Left lung (tissue), 10 donors: Measurements from ENCODE around the gene SLC35G1. TPM values are rescaled to one million over a fixed set of nuclear protein-coding genes. Genes with fewer than 3 reads are reported as not detected.

ENCODE experiments used
- ATAC-seq: fragments of 200-7000 bp; cut with Tn5 transposase; one replicate; pipeline ENCODE4 v1.9.1; 2020; ENCODE audit warnings: moderate library complexity
- DNase-seq, 4 donors: peaks; one replicate each; pipeline ENCODE4 v3.0.0-alpha.2; 2013 to 2020
- H3K27ac ChIP-seq, 2 donors: fragments of 200-600 bp; sonication (generic) in 1 of 2; one replicate each; pipeline versions ENCODE4 v1.5.0 to v1.8.0; 2020 to 2021
- H3K27me3 ChIP-seq, 2 donors: fragments of 200-600 bp; sonication (generic) in 1 of 2; one replicate each; pipeline versions ENCODE4 v1.5.0 to v1.8.0; 2020 to 2021
- H3K36me3 ChIP-seq, 2 donors: fragments of 200-600 bp; sonication (generic) in 1 of 2; one replicate each; pipeline versions ENCODE4 v1.5.0 to v1.8.0; 2020 to 2021
- H3K4me1 ChIP-seq, 2 donors: fragments of 200-600 bp; one replicate each; pipeline ENCODE4 v1.8.0; 2021
- H3K4me3 ChIP-seq, 2 donors: fragments of 200-600 bp; sonication (generic) in 1 of 2; one replicate each; pipeline versions ENCODE4 v1.5.0 to v1.8.0; 2020 to 2021; ENCODE audit warnings: mild to moderate bottlenecking in 1 of 2
- H3K9me3 ChIP-seq, 2 donors: fragments of 200-600 bp; sonication (generic) in 1 of 2; one replicate each; pipeline versions ENCODE4 v1.5.0 to v1.8.0; 2020 to 2021
- CTCF ChIP-seq, 2 donors: fragments of 200-600 bp; sonication (generic) in 1 of 2; IDR thresholded peaks; one replicate each; pipeline versions ENCODE4 v1.5.0 to v1.8.0; 2021; ENCODE audit warnings: antibody characterized with exemption in 2 of 2
- intact Hi-C, 2 donors: fragments of 100-400 bp; cut with DNase I; formaldehyde crosslinking; loops; one replicate each; pipeline versions ENCODE4 v1.11.2 to v1.14.2; 2022
- polyA plus RNA-seq, 6 donors: library from polyadenylated mRNA; unstranded; fragments of 120-200 nt; gene quantifications; one replicate each; pipeline ENCODE4 v1.2.1, GENCODE V29; 2013; ENCODE audit not compliant: insufficient read length in 6 of 6
- total RNA-seq, 2 donors: library from RNA; stranded (reverse); fragmentation: NEBNext Ultra II Directional; extraction: Animal tissue kit (Norgen Biotek cat#: 25700); gene quantifications; one replicate each; pipeline ENCODE4 v1.2.1, GENCODE V29; 2021
- donor health status: DM: no; HTN: yes; CAD: no.
- donor health status: DM: no; HTN: no; CAD: no.

SLC35G1 gene
- total and polyA plus RNA-seq, 8 donors = 3.7 to 8.7 (median 7.5) TPM

- H3K36me3 ChIP-seq = no peaks in the 10 kb centered on the region
- H3K27ac ChIP-seq = no peak overlapping the region
- DNase-seq (no peak), ATAC-seq (no peak)
- intact Hi-C loops = no loop called here
- H3K4me1 ChIP-seq = no peaks in the 10 kb centered on the region
- H3K4me3 ChIP-seq = no peak overlapping the region
- no peaks in the 10 kb centered on the region for H3K9me3 ChIP-seq
- H3K27me3 ChIP-seq = no peaks in the 10 kb centered on the region
- TF ChIP-seq CTCF (IDR thresholded peaks at IDR 0.05) = no peak
Observed at GRCh38 chr10:93938140-93938539, 44.4 kb downstream of the SLC35G1 start.

GRCh38 chr10:93940881-93941280, 47.1 kb downstream of the SLC35G1 start:
- TF ChIP-seq CTCF (IDR thresholded peaks at IDR 0.05) = no peak
- H3K27ac ChIP-seq = no peak overlapping the region
- no peaks in the 10 kb centered on the region for H3K4me1 ChIP-seq
- H3K9me3 ChIP-seq = no peaks in the 10 kb centered on the region
- H3K36me3 ChIP-seq = no peaks in the 10 kb centered on the region
- intact Hi-C loops = no loop called here
- no peaks in the 10 kb centered on the region for H3K27me3 ChIP-seq
- H3K4me3 ChIP-seq = no peak overlapping the region
- ATAC-seq (no peak), DNase-seq (no peak)

- H3K4me1 ChIP-seq = no peaks in the 10 kb centered on the region
- no peaks in the 10 kb centered on the region for H3K9me3 ChIP-seq
- no peaks in the 10 kb centered on the region for H3K36me3 ChIP-seq
- H3K4me3 ChIP-seq = no peak overlapping the region
- no peaks in the 10 kb centered on the region for H3K27me3 ChIP-seq
- intact Hi-C loops = no loop called here
- no peak for TF ChIP-seq CTCF (IDR thresholded peaks at IDR 0.05)
- ATAC-seq (no peak), DNase-seq (no peak)
- no peak overlapping the region for H3K27ac ChIP-seq
Observed at GRCh38 chr10:93941606-93942005, 47.8 kb downstream of the SLC35G1 start.

GRCh38 chr10:93945819-93946218, 52.0 kb downstream of the SLC35G1 start:
- intact Hi-C loops = no loop called here
- H3K4me3 ChIP-seq = no peak overlapping the region
- H3K4me1 ChIP-seq = no peaks in the 10 kb centered on the region
- peak in 1 of 4 donors; percentile 10 for DNase-seq
- no peak for TF ChIP-seq CTCF (IDR thresholded peaks at IDR 0.05)
- H3K27me3 ChIP-seq = no peaks in the 10 kb centered on the region
- ATAC-seq = no peak
- no peaks in the 10 kb centered on the region for H3K36me3 ChIP-seq
- no peaks in the 10 kb centered on the region for H3K9me3 ChIP-seq
- no peak overlapping the region for H3K27ac ChIP-seq

- H3K4me3 ChIP-seq = no peak overlapping the region
- intact Hi-C loops = no loop called here
- TF ChIP-seq CTCF (IDR thresholded peaks at IDR 0.05) = no peak
- H3K36me3 ChIP-seq = no peaks in the 10 kb centered on the region
- peak in 1 of 4 donors; percentile 19 for DNase-seq
- H3K9me3 ChIP-seq = no peaks in the 10 kb centered on the region
- no peak for ATAC-seq
- H3K27me3 ChIP-seq = no peaks in the 10 kb centered on the region
- H3K27ac ChIP-seq = no peak overlapping the region
- H3K4me1 ChIP-seq = no peaks in the 10 kb centered on the region
Observed at GRCh38 chr10:93947055-93947454, 53.3 kb downstream of the SLC35G1 start.
